ENCODE results near the gene COX4I2. TPM values are rescaled to one million over a fixed set of nuclear protein-coding genes. Genes with fewer than 3 reads are reported as not detected.
"Not testable (repeated sequence)": the region's sequence is repeated elsewhere in the genome, so short reads cannot be mapped to it uniquely, and the experiment has no call there.

Gene COX4I2
- total RNA-seq, 1 donor from 2014 or later: 7.6 TPM

GRCh38 chr20:31615416-31615815, 22.3 kb upstream of the COX4I2 start:
- intact Hi-C loops (cut with micrococcal nuclease): no loop called here
- H3K9me3 ChIP-seq (replicated peaks): no peaks in the 10 kb centered on the region
- TF ChIP-seq CTCF (IDR thresholded peaks at IDR 0.05; ENCODE audit: borderline replicate concordance): no peak
- H3K36me3 ChIP-seq: no peaks in the 10 kb centered on the region
- no peak overlapping the region for H3K27ac ChIP-seq (replicated peaks)
- H3K4me1 ChIP-seq: peaks cover 20% of the 10 kb centered on the region
- H3K4me3 ChIP-seq: no peak overlapping the region
- H3K27me3 ChIP-seq (ENCODE audit: low read depth): no peaks in the 10 kb centered on the region
- no peak for DNase-seq

GRCh38 chr20:31617432-31618104, 20.1 kb upstream of the COX4I2 start:
- Histone ChIP-seq H3K27ac (replicated peaks) (no peak overlapping the region), H3K4me3 (no peak overlapping the region), H3K4me1 (peaks cover 9% of the 10 kb centered on the region), H3K27me3 (ENCODE audit: low read depth) (no peaks in the 10 kb centered on the region), H3K36me3 (no peaks in the 10 kb centered on the region), H3K9me3 (replicated peaks) (no peaks in the 10 kb centered on the region)
- intact Hi-C loops (cut with micrococcal nuclease): no loop called here
- no peak for DNase-seq
- TF ChIP-seq CTCF (IDR thresholded peaks at IDR 0.05; ENCODE audit: borderline replicate concordance): no peak

GRCh38 chr20:31620246-31620645, 17.5 kb upstream of the COX4I2 start:
- no peak for TF ChIP-seq CTCF (IDR thresholded peaks at IDR 0.05; ENCODE audit: borderline replicate concordance)
- intact Hi-C loops (cut with micrococcal nuclease): no loop called here
- no peaks in the 10 kb centered on the region for H3K36me3 ChIP-seq
- no peak overlapping the region for H3K4me3 ChIP-seq
- no peaks in the 10 kb centered on the region for H3K9me3 ChIP-seq (replicated peaks)
- DNase-seq: no peak
- peaks cover 13% of the 10 kb centered on the region for H3K4me1 ChIP-seq
- H3K27me3 ChIP-seq (ENCODE audit: low read depth): no peaks in the 10 kb centered on the region
- H3K27ac ChIP-seq (replicated peaks): no peak overlapping the region

GRCh38 chr20:31623123-31623505, 14.6 kb upstream of the COX4I2 start:
- Histone ChIP-seq H3K27ac (replicated peaks) (peak overlapping the region; percentile 67), H3K4me1 (peaks cover 13% of the 10 kb centered on the region)
- H3K36me3 ChIP-seq; intact Hi-C loops (cut with micrococcal nuclease); DNase-seq; H3K9me3 ChIP-seq (replicated peaks); H3K27me3 ChIP-seq (ENCODE audit: low read depth); H3K4me3 ChIP-seq: not testable (repeated sequence)

GRCh38 chr20:31626534-31626933, 11.2 kb upstream of the COX4I2 start:
- H3K27ac ChIP-seq (replicated peaks); DNase-seq; H3K9me3 ChIP-seq (replicated peaks); H3K27me3 ChIP-seq (ENCODE audit: low read depth); H3K4me3 ChIP-seq; H3K36me3 ChIP-seq; intact Hi-C loops (cut with micrococcal nuclease): not testable (repeated sequence)
- H3K4me1 ChIP-seq: peaks cover 13% of the 10 kb centered on the region

- DNase-seq; H3K9me3 ChIP-seq (replicated peaks); H3K27me3 ChIP-seq (ENCODE audit: low read depth); H3K4me1 ChIP-seq; H3K27ac ChIP-seq (replicated peaks); H3K36me3 ChIP-seq; H3K4me3 ChIP-seq; intact Hi-C loops (cut with micrococcal nuclease): not testable (repeated sequence)
Measured at GRCh38 chr20:31628057-31628456, 9.7 kb upstream of the COX4I2 start.

GRCh38 chr20:31630187-31630790, 7.4 kb upstream of the COX4I2 start:
- TF ChIP-seq CTCF (IDR thresholded peaks at IDR 0.05; ENCODE audit: borderline replicate concordance): no peak
- H3K27ac ChIP-seq (replicated peaks): no peak overlapping the region
- H3K4me1 ChIP-seq: no peaks in the 10 kb centered on the region

More at GRCh38 chr20:31630187-31630790, 7.4 kb upstream of the COX4I2 start:
- Histone ChIP-seq H3K4me3 (no peak overlapping the region), H3K9me3 (replicated peaks) (no peaks in the 10 kb centered on the region), H3K36me3 (no peaks in the 10 kb centered on the region), H3K27me3 (ENCODE audit: low read depth) (no peaks in the 10 kb centered on the region)
- intact Hi-C loops (cut with micrococcal nuclease): no loop called here
- DNase-seq: no peak

Measured in left ventricle myocardium inferior (tissue), 1 donor.